B cell (primary cell): ENCODE results near the gene IGBP1. TPM values are rescaled to one million over a fixed set of nuclear protein-coding genes. Genes with fewer than 3 reads are reported as not detected.

Experiments
- ATAC-seq: fragments of 200-7000 bp; cut with Tn5 transposase; one replicate; pipeline ENCODE4 v1.10.0; 2021; ENCODE audit warnings: low read depth, mild to moderate bottlenecking, moderate number of reproducible peaks, moderate library complexity
- CTCF ChIA-PET: fragments of 350-600 bp; sonication (Branson Sonifier 250); formaldehyde crosslinking; loops from one replicate; lab custom pipeline; 2021; ENCODE audit warnings: antibody characterized with exemption, inconsistent platforms; lab: Charles Lee
- POLR2A ChIA-PET: fragments of 350-600 bp; sonication (Branson Sonifier 250); formaldehyde crosslinking; loops from one replicate; lab custom pipeline; 2021; ENCODE audit warnings: antibody characterized with exemption; lab: Charles Lee
- DNase-seq: peaks from one replicate; pipeline ENCODE4 v3.0.0; 2013
- H2AFZ ChIP-seq: 2 replicates; pipeline ENCODE4 v1.6.1; 2012; ENCODE audit warnings: mild to moderate bottlenecking, low read depth, low read length; ENCODE audit not compliant: insufficient read depth, poor library complexity, severe bottlenecking
- H3K27ac ChIP-seq, 2 donors: 1 replicate in 1 of 2; 2 replicates in 1 of 2; pipeline ENCODE4 v1.5.1; 2012 to 2013; ENCODE audit warnings: low read length in 2 of 2, mild to moderate bottlenecking in 2 of 2, moderate library complexity in 1 of 2
- H3K27me3 ChIP-seq, 4 experiments: fragments of 200-600 bp in 1 of 4; sonication (generic) in 1 of 4; replicated peaks in 1 of 4; 1 replicate in 2 of 4; 2 replicates in 2 of 4; pipeline versions ENCODE4 v1.6.1 to v1.7.0; 2013 to 2016; ENCODE audit warnings: low read length in 3 of 4, mild to moderate bottlenecking in 2 of 4, mixed read lengths in 1 of 4, moderate library complexity in 1 of 4; ENCODE audit not compliant: insufficient read depth in 4 of 4, control insufficient read depth in 3 of 4; ENCODE audit errors: control extremely low read depth in 1 of 4
- H3K36me3 ChIP-seq, 2 experiments: replicated peaks in 1 of 2; 1 replicate in 1 of 2; 2 replicates in 1 of 2; pipeline versions ENCODE4 v1.6.1 to v1.7.1; 2013; ENCODE audit warnings: low read length in 1 of 2; ENCODE audit not compliant: insufficient read depth in 2 of 2, control insufficient read depth in 1 of 2; ENCODE audit errors: control extremely low read depth in 1 of 2, extremely low read depth in 1 of 2
- H3K4me1 ChIP-seq, 2 donors: fragments of 200-600 bp in 1 of 2; sonication (generic) in 1 of 2; 1 replicate in 1 of 2; 2 replicates in 1 of 2; pipeline versions ENCODE4 v1.5.1 to v1.6.1; 2013 to 2017; ENCODE audit warnings: low read length in 2 of 2; ENCODE audit not compliant: control insufficient read depth in 2 of 2, insufficient read depth in 2 of 2
- H3K4me2 ChIP-seq: replicated peaks from 2 replicates; pipeline ENCODE3; 2012; ENCODE audit warnings: mild to moderate bottlenecking, low read depth, low read length; ENCODE audit not compliant: poor library complexity, severe bottlenecking
- H3K4me3 ChIP-seq, 5 experiments: fragments of 200-600 bp in 1 of 5; sonication (generic) in 1 of 5; 1 replicate in 3 of 5; 2 replicates in 2 of 5; pipeline versions ENCODE4 v1.5.1 to v1.7.0; 2011 to 2016; ENCODE audit warnings: low read length in 4 of 5, mild to moderate bottlenecking in 4 of 5, low read depth in 2 of 5, control low read depth in 1 of 5, moderate library complexity in 1 of 5; ENCODE audit not compliant: insufficient read depth in 1 of 5; ENCODE audit errors: control extremely low read depth in 1 of 5, extremely low read depth in 1 of 5
- H3K79me2 ChIP-seq: fragments of 200-600 bp; sonication (generic); one replicate; pipeline ENCODE4 v1.6.0; 2016; ENCODE audit warnings: low read length; ENCODE audit not compliant: control insufficient read depth, insufficient read depth
- H3K9ac ChIP-seq: fragments of 200-600 bp; sonication (generic); 2 replicates; pipeline ENCODE4 v1.6.1; 2017; ENCODE audit warnings: mild to moderate bottlenecking, low read length, moderate library complexity
- H3K9me3 ChIP-seq, 3 donors: one replicate each; pipeline versions ENCODE4 v1.6.1 to v1.7.1; 2013; ENCODE audit warnings: low read length in 2 of 3; ENCODE audit not compliant: control insufficient read depth in 2 of 3, insufficient read depth in 1 of 3; ENCODE audit errors: control extremely low read depth in 1 of 3
- H4K20me1 ChIP-seq: 2 replicates; pipeline ENCODE4 v1.6.0; 2012; ENCODE audit warnings: mild to moderate bottlenecking, low read length; ENCODE audit not compliant: insufficient read depth, control insufficient read depth, poor library complexity, severe bottlenecking
- H3K27ac Mint-ChIP-seq: one replicate; pipeline ENCODE4 v1.8.0; 2021; ENCODE audit warnings: mixed read lengths
- H3K27me3 Mint-ChIP-seq: one replicate; pipeline ENCODE4 v1.8.0; 2021; ENCODE audit warnings: mixed read lengths
- H3K4me1 Mint-ChIP-seq: one replicate; pipeline ENCODE4 v1.8.0; 2021; ENCODE audit warnings: mixed read lengths
- H3K4me3 Mint-ChIP-seq: one replicate; pipeline ENCODE4 v1.8.0; 2021; ENCODE audit warnings: mixed read lengths
- H3K9me3 Mint-ChIP-seq: one replicate; pipeline ENCODE4 v1.8.0; 2022; ENCODE audit warnings: mixed read lengths; ENCODE audit not compliant: insufficient read depth
- EZH2 ChIP-seq: IDR thresholded peaks from 2 replicates; pipeline ENCODE4 v1.6.1; 2012; ENCODE audit warnings: borderline replicate concordance, low read depth, mild to moderate bottlenecking, moderate library complexity, low read length; ENCODE audit not compliant: insufficient read depth, poor library complexity, severe bottlenecking
- WGBS: methylation state at CpG from one replicate; pipeline ENCODE4 v1.1.5; 2013; ENCODE audit warnings: missing lambda C conversion rate; ENCODE audit not compliant: insufficient coverage; 5-methylcytosine and 5-hydroxymethylcytosine counted together
- intact Hi-C: fragments of 100-400 bp; cut with micrococcal nuclease; formaldehyde crosslinking; loops from one replicate; pipeline ENCODE4 v1.10.0; 2022
- polyA plus RNA-seq: library from polyadenylated mRNA; depleted of rRNA; stranded (reverse); fragments of >200 nt; gene quantifications from 2 replicates; pipeline ENCODE4 v1.2.3, GENCODE V29; 2012
- total RNA-seq, 2 donors: library from RNA; stranded (reverse); fragments of 120-200 nt in 1 of 2; gene quantifications; 1 replicate in 1 of 2; 2 replicates in 1 of 2; pipeline versions ENCODE4 v1.2.3 to v1.2.4, GENCODE V29; 2013 to 2022
- TF ChIP-seq, protein P1 (sequence below): fragments of 200-600 bp; IDR thresholded peaks from one replicate; pipeline ENCODE4 v1.8.0; 2022; ENCODE audit warnings: antibody characterized with exemption, mild to moderate bottlenecking

Gene IGBP1
- total and polyA plus RNA-seq, 2 donors (not counting 1 experiment from before 2014, with no cell fraction given), result 45.3 to 54.7 TPM

DNA sequence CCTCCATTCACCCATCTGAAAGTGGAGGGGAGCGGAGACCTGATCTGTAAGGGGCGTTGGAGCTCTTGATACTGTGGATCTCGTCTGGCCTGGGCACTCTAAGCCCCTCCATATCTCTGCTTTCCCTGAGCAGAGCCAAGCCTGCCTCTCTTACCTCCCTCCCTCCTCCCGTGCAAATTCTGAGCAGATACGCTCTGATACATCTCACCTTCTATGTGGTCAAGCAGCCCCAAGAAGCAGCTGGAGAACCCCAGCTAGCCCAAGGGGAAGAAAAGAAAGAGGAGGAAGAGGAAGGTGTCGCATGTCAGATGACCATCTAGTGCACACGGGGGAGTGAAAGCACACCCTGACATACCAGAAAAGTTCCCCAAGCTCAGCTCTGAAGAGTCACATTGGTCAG lies 42.1 kb downstream of the IGBP1 start:
- POLR2A ChIA-PET, result no interaction called here
- no peaks in the 10 kb centered on the region for H3K27me3 Mint-ChIP-seq
- H2AFZ ChIP-seq, result no peak overlapping the region

GRCh38 chrX:70176938-70177533 lies 43.8 kb downstream of the IGBP1 start, which contains the start of gene DGAT2L6:
TSS of gene DGAT2L6 (plus strand) at chrX:70177483. CDS start at chrX:70177583, 100 bp downstream.
- POLR2A ChIA-PET, result no interaction called here
- no peak within 1 kb of the TSS for H3K4me3 ChIP-seq
- no peak within 1 kb of the TSS for H3K4me2 ChIP-seq
- ATAC-seq (no peak), DNase-seq (no peak)
- H2AFZ ChIP-seq, result no peak within 1 kb of the TSS
- no peak within 1 kb of the TSS for H3K27ac Mint-ChIP-seq
- no peaks in the 10 kb centered on the region for H4K20me1 ChIP-seq
- H3K79me2 ChIP-seq, result no peaks in the 10 kb centered on the region
- CTCF ChIA-PET, result interaction anchor here (1.0 kb wide), 1 partner anchor 18 kb away, joined by 3 read pairs; no protein-coding TSS in a partner anchor
- H3K4me1 ChIP-seq, result peaks cover 0 to 4% of the 10 kb centered on the region in 2 donors
- H3K9ac ChIP-seq, result no peak within 1 kb of the TSS
- TF ChIP-seq, protein P1, sequence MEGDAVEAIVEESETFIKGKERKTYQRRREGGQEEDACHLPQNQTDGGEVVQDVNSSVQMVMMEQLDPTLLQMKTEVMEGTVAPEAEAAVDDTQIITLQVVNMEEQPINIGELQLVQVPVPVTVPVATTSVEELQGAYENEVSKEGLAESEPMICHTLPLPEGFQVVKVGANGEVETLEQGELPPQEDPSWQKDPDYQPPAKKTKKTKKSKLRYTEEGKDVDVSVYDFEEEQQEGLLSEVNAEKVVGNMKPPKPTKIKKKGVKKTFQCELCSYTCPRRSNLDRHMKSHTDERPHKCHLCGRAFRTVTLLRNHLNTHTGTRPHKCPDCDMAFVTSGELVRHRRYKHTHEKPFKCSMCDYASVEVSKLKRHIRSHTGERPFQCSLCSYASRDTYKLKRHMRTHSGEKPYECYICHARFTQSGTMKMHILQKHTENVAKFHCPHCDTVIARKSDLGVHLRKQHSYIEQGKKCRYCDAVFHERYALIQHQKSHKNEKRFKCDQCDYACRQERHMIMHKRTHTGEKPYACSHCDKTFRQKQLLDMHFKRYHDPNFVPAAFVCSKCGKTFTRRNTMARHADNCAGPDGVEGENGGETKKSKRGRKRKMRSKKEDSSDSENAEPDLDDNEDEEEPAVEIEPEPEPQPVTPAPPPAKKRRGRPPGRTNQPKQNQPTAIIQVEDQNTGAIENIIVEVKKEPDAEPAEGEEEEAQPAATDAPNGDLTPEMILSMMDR, result no peak
- no peak for TF ChIP-seq EZH2
- H3K9me3 Mint-ChIP-seq, result no peaks in the 10 kb centered on the region
- no peaks in the 10 kb centered on the region for H3K27me3 Mint-ChIP-seq
- no peaks in the 10 kb centered on the region for H3K27me3 ChIP-seq
- no peak within 1 kb of the TSS for H3K4me3 Mint-ChIP-seq
- WGBS, result 20% methylated on average over 1 of the region's 7 CpGs
- intact Hi-C loops, result no loop called here
- no peak within 1 kb of the TSS for H3K27ac ChIP-seq
- no peaks in the 10 kb centered on the region for H3K36me3 ChIP-seq
- H3K4me1 Mint-ChIP-seq, result peaks cover 8% of the 10 kb centered on the region
- no peaks in the 10 kb centered on the region for H3K9me3 ChIP-seq

More for the DNA sequence above, 42.1 kb downstream of the IGBP1 start:
- H3K4me3 ChIP-seq, result no peak overlapping the region
- Mint-ChIP-seq H3K9me3 (no peaks in the 10 kb centered on the region), H3K4me3 (no peak overlapping the region), H3K4me1 (peaks cover 8% of the 10 kb centered on the region), H3K27ac (no peak overlapping the region)
- CTCF ChIA-PET, result no interaction called here
- H3K27ac ChIP-seq, result no peak overlapping the region
- H3K27me3 ChIP-seq, result no peaks in the 10 kb centered on the region
- H3K36me3 ChIP-seq, result no peaks in the 10 kb centered on the region
- no peak for TF ChIP-seq EZH2
- TF ChIP-seq, protein P1, result no peak
- WGBS, result no CpG with 5 or more reads among the region's 7 CpGs
- no peak overlapping the region for H3K9ac ChIP-seq
- no peaks in the 10 kb centered on the region for H3K79me2 ChIP-seq
- no peaks in the 10 kb centered on the region for H4K20me1 ChIP-seq
- no peak overlapping the region for H3K4me2 ChIP-seq
- intact Hi-C loops, result no loop called here
- DNase-seq, result no peak
- no peak for ATAC-seq
- H3K9me3 ChIP-seq, result no peaks in the 10 kb centered on the region
- peaks cover 0 to 4% of the 10 kb centered on the region in 2 donors for H3K4me1 ChIP-seq
